HG03103 (cell line): ENCODE measurements around the gene PEMT.

Source experiments
- ATAC-seq: cut with Tn5 transposase; IDR thresholded peaks from one replicate; pipeline ENCODE4 v1.9.1; 2021; ENCODE audit warnings: low read depth; ENCODE audit not compliant: unreplicated experiment

PEMT gene

GRCh38 chr17:17605729-17606088 is 14.2 kb upstream of the PEMT start:
- ATAC-seq = no peak

GRCh38 chr17:17605083-17605728 is 13.7 kb upstream of the PEMT start:
- no peak for ATAC-seq

DNA sequence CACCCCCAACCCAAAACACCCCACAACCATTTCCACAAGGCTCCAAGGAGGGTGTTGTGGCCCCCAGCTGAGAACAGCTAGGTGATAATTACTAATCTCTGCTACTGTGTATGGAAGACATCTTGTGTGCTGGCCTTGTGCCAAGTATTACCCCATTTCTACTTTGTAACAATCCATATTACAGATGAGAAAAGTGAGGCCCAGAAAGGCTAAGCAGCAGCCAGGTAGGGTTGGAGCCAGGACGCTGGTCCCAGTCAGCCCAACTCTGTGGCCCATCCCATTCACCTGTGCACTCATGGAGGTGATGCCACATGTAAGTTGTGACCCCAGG is 12.4 kb upstream of the PEMT start:
- ATAC-seq = no peak

DNA sequence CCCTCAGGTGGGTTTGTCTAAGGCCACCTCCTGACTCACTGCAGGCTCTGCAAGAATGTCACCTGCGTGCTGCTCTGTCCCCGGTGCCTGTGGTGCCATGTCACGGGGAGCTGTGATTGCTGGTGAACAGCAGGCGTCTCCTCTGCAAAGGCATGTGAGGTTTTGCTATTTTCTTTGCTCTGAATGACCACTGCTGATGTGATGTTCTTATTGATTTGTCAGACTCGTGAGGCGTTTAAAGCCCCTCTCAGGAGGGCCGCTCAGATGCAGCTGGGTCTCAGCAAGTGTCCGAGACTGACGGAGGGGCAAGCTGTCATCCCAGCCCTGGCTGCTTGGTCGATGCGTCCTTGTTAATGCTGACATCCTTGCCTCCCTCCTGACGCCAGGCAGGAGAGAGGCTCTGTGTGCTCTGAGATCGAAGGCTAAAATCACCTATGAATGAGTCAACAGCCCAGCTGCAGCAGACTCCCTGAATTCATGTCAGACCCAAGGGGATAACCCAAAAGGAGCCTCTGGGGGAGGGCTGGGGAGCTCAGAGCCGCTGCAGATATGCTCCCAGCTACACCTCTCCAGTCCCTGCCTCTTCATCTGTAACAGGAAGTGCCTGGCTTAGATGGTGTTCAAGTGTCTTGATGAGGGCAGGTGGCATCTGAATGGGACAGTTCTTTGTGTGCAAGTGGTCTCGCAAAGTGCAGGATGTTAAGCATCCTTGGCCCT is 11.8 kb upstream of the PEMT start:
- ATAC-seq = no peak

GRCh38 chr17:17599965-17600364 is 8.5 kb upstream of the PEMT start:
- ATAC-seq = no peak

- ATAC-seq = no peak
Measured at GRCh38 chr17:17598003-17598402, 6.5 kb upstream of the PEMT start.

DNA sequence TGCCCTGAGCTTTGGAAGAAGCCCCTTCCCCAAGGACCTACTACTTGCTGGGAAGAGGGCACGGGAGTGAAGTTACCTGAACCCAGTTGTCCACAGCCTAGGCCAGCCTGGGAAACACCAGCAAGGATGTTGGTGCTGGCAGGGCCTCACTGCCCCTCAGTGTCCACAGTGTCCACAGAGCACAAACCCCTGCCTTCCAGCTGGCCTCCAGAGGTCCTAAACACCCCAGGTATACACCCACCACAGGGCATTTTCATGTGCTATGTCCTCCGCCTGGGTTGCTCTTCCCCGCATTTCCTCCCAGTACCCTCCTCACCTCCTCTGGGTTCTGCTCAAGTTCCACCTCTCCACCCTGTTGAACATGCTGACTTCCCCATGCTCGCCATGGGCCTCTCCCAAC is 4.2 kb upstream of the PEMT start:
- ATAC-seq = no peak

- ATAC-seq = no peak
Measured at GRCh38 chr17:17593222-17593620, 1.7 kb upstream of the PEMT start.

GRCh38 chr17:17590883-17591354 is 589 bp downstream of the PEMT start:
- no peak for ATAC-seq

DNA sequence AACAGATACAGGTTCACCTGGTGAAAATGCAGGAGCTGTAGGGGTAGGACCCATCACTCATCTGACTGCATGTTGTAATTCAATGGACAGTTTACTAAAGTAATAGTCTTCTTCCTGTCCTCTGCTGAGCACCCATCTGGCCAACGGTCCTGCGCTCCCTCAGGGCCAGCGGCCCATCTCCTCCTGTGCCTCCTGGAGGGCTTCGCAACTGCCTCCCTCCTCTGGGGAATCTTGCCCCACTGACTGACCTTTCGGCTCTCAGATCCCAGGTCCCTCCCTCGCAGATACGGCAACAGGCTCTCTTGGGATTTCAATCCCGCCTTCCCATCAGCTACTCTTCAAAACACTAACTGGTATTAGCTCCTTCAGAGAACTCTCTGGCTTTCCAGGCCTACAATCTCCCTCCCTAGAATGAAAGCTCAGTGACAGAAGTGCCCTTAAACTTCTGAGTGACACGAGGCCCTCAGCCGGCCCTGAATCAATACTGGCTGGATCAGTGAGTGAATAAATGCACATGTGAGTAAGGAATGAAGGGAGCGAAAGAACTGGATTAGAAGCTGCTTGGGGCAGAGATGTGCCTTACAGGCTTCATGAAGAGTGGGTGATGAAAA is 1.3 kb downstream of the PEMT start:
- no peak for ATAC-seq

- ATAC-seq = no peak
Measured at GRCh38 chr17:17587614-17588337, 3.7 kb downstream of the PEMT start.

GRCh38 chr17:17582372-17582771 is 9.1 kb downstream of the PEMT start:
- ATAC-seq = no peak

GRCh38 chr17:17581509-17581908 is 10.0 kb downstream of the PEMT start:
- no peak for ATAC-seq

- no peak for ATAC-seq
Measured at GRCh38 chr17:17580662-17581470, 10.6 kb downstream of the PEMT start.

GRCh38 chr17:17579691-17580090 is 11.8 kb downstream of the PEMT start:
- no peak for ATAC-seq

GRCh38 chr17:17577373-17577772 is 14.1 kb downstream of the PEMT start:
- no peak for ATAC-seq

- ATAC-seq = no peak
Measured at GRCh38 chr17:17576772-17577234, 14.7 kb downstream of the PEMT start.

GRCh38 chr17:17575360-17576251 is 15.9 kb downstream of the PEMT start:
- ATAC-seq = no peak

DNA sequence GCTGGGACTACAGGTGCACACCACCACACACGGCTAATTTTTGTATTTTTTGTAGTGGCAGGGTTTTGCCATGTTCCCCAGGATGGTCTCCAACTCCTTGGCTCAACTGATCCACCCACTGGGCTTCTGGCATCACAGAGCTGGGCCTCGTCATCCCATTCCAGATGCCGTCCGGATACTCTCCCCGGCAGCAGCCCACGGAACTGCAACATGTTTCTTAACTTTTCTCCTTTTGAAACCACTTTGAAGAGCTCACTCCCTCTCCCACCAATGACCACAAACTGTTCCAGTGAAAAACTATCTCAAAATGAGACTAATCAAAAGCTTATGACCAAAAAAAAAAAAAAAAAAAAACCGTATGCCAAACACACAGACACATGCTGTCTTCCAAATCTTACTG is 17.6 kb downstream of the PEMT start:
- no peak for ATAC-seq
